Caco-2 (cell line): ENCODE data around the gene SPATA1. TPM values are rescaled to one million over a fixed set of nuclear protein-coding genes. Genes with fewer than 3 reads are reported as not detected.
"Not testable (repeated sequence)": the region's sequence is repeated elsewhere in the genome, so short reads cannot be mapped to it uniquely, and the experiment has no call there.

Experiments
- BruUV-seq: library from RNA; stranded (reverse); fragments of 400-500 nt; replicated peaks from 2 replicates; lab custom pipeline; 2021; lab: Mats Ljungman, UMichigan
- CTCF ChIA-PET: fragments of 300-600 bp; sonication (Branson Sonifier 250); formaldehyde crosslinking; loops from one replicate; lab custom pipeline; 2022; ENCODE audit warnings: antibody characterized with exemption; lab: Charles Lee
- POLR2A ChIA-PET: fragments of 300-600 bp; sonication (Branson Sonifier 250); formaldehyde crosslinking; loops from one replicate; lab custom pipeline; 2022; ENCODE audit warnings: antibody characterized with exemption; lab: Charles Lee
- DNase-seq, 2 experiments: peaks; one replicate each; pipeline versions ENCODE4 v3.0.0 to v3.0.0-alpha.2; 2020 to 2022
- H3K27me3 ChIP-seq: replicated peaks from 2 replicates; pipeline ENCODE4 v1.6.0; 2011; ENCODE audit warnings: low read length; ENCODE audit not compliant: control insufficient read depth, insufficient read depth
- H3K36me3 ChIP-seq: 2 replicates; pipeline ENCODE4 v1.5.1; 2011; ENCODE audit warnings: low read length; ENCODE audit not compliant: control insufficient read depth, insufficient read depth
- H3K4me1 ChIP-seq: fragments of 250-450 bp; sonication (Bioruptor Pico); 2 replicates; pipeline ENCODE4 v1.5.1; 2020; ENCODE audit warnings: mild to moderate bottlenecking
- H3K4me3 ChIP-seq: 2 replicates; pipeline ENCODE4 v1.5.1; 2011; ENCODE audit warnings: low read depth, mild to moderate bottlenecking, control low read depth, low read length
- H3K9me3 ChIP-seq: fragments of 250-450 bp; sonication (Bioruptor Pico); 2 replicates; pipeline ENCODE4 v1.5.1; 2020; ENCODE audit warnings: mild to moderate bottlenecking, moderate library complexity
- H3K27ac Mint-ChIP-seq: one replicate; pipeline ENCODE4 v1.8.0; 2022; ENCODE audit warnings: mixed read lengths; ENCODE audit not compliant: unreplicated experiment
- H3K27me3 Mint-ChIP-seq: one replicate; pipeline ENCODE4 v1.8.0; 2022; ENCODE audit warnings: mixed read lengths; ENCODE audit not compliant: insufficient read depth, unreplicated experiment
- H3K36me3 Mint-ChIP-seq: one replicate; pipeline ENCODE4 v1.8.0; 2022; ENCODE audit warnings: mild to moderate bottlenecking, mixed read lengths; ENCODE audit not compliant: insufficient read depth, unreplicated experiment
- H3K4me1 Mint-ChIP-seq: one replicate; pipeline ENCODE4 v1.8.0; 2022; ENCODE audit warnings: low read depth, mixed read lengths; ENCODE audit not compliant: unreplicated experiment
- H3K4me3 Mint-ChIP-seq: one replicate; pipeline ENCODE4 v1.8.0; 2022; ENCODE audit warnings: mild to moderate bottlenecking, moderate library complexity, mixed read lengths; ENCODE audit not compliant: unreplicated experiment
- H3K9me3 Mint-ChIP-seq: one replicate; pipeline ENCODE4 v1.8.0; 2022; ENCODE audit warnings: mixed read lengths; ENCODE audit not compliant: unreplicated experiment
- CTCF ChIP-seq, 2 experiments: fragments of 200-600 bp in 1 of 2; IDR thresholded peaks; 1 replicate in 1 of 2; 2 replicates in 1 of 2; pipeline versions ENCODE4 v1.5.1 to v1.8.0; 2011 to 2022; ENCODE audit warnings: antibody characterized with exemption in 1 of 2, control low read depth in 1 of 2, inconsistent platforms in 1 of 2, low read depth in 1 of 2, low read length in 1 of 2, mild to moderate bottlenecking in 1 of 2, moderate library complexity in 1 of 2; ENCODE audit not compliant: insufficient read depth in 1 of 2, severe bottlenecking in 1 of 2, unreplicated experiment in 1 of 2
- intact Hi-C: fragments of 100-400 bp; cut with micrococcal nuclease; formaldehyde crosslinking; loops from one replicate; pipeline ENCODE4 v1.10.0; 2022; ENCODE audit not compliant: unreplicated experiment
- total RNA-seq: library from RNA; stranded (reverse); gene quantifications from 2 replicates; pipeline ENCODE4 v1.2.3, GENCODE V29; 2022

Gene SPATA1
- total RNA-seq, 1 experiment from 2014 or later = 0.57 TPM

- Histone ChIP-seq H3K4me3 (no peak overlapping the region), H3K9me3 (no peaks in the 10 kb centered on the region), H3K4me1 (no peaks in the 10 kb centered on the region), H3K27me3 (no peaks in the 10 kb centered on the region), H3K36me3 (no peaks in the 10 kb centered on the region)
- intact Hi-C loops = no loop called here
- H3K27me3 Mint-ChIP-seq = peaks cover 5% of the 10 kb centered on the region
- CTCF ChIA-PET = interaction anchor here (1.0 kb wide), 1 partner anchor 13 kb away, joined by 4 read pairs; the partner anchor contains the start of gene CTBS
- peaks cover 9% of the 10 kb centered on the region for H3K9me3 Mint-ChIP-seq
- POLR2A ChIA-PET = no interaction called here
- H3K4me3 Mint-ChIP-seq = no peak overlapping the region
- no peak overlapping the region for H3K27ac Mint-ChIP-seq
- no peaks in the 10 kb centered on the region for H3K36me3 Mint-ChIP-seq
- H3K4me1 Mint-ChIP-seq = no peaks in the 10 kb centered on the region
- no peak for DNase-seq
- BruUV-seq = no TSS peak
- TF ChIP-seq CTCF (IDR thresholded peaks at IDR 0.05; ENCODE audit: insufficient read depth in 1 of 2, low read depth in 1 of 2, low read length in 1 of 2, severe bottlenecking in 1 of 2, unreplicated experiment in 1 of 2) = no peak
Measured at GRCh38 chr1:84587099-84587498, 80.9 kb downstream of the SPATA1 start.

GRCh38 chr1:84594959-84595358, 88.8 kb downstream of the SPATA1 start:
- CTCF ChIA-PET, H3K27ac Mint-ChIP-seq, POLR2A ChIA-PET, intact Hi-C loops, H3K9me3 Mint-ChIP-seq, H3K4me1 Mint-ChIP-seq, H3K4me3 Mint-ChIP-seq, DNase-seq, H3K27me3 Mint-ChIP-seq, H3K27me3 ChIP-seq, BruUV-seq, H3K36me3 Mint-ChIP-seq, H3K9me3 ChIP-seq, H3K4me1 ChIP-seq, H3K4me3 ChIP-seq, H3K36me3 ChIP-seq: not testable (repeated sequence)

- no TSS peak for BruUV-seq
- no peaks in the 10 kb centered on the region for H3K4me1 Mint-ChIP-seq
- no peak overlapping the region for H3K4me3 ChIP-seq
- DNase-seq = no peak
- no peaks in the 10 kb centered on the region for H3K27me3 ChIP-seq
- TF ChIP-seq CTCF (IDR thresholded peaks at IDR 0.05; ENCODE audit: insufficient read depth in 1 of 2, low read depth in 1 of 2, low read length in 1 of 2, severe bottlenecking in 1 of 2, unreplicated experiment in 1 of 2) = no peak
- H3K4me1 ChIP-seq = no peaks in the 10 kb centered on the region
- no peaks in the 10 kb centered on the region for H3K36me3 ChIP-seq
- ChIA-PET POLR2A (no interaction called here), CTCF (no interaction called here)
- H3K9me3 Mint-ChIP-seq = peaks cover 4% of the 10 kb centered on the region
- no peaks in the 10 kb centered on the region for H3K9me3 ChIP-seq
- H3K27ac Mint-ChIP-seq = no peak overlapping the region
- no peak overlapping the region for H3K4me3 Mint-ChIP-seq
- intact Hi-C loops = no loop called here
- no peaks in the 10 kb centered on the region for H3K36me3 Mint-ChIP-seq
- no peaks in the 10 kb centered on the region for H3K27me3 Mint-ChIP-seq
Measured at GRCh38 chr1:84597011-84597410, 90.8 kb downstream of the SPATA1 start.

- no peaks in the 10 kb centered on the region for H3K36me3 Mint-ChIP-seq
- Histone ChIP-seq H3K36me3 (no peaks in the 10 kb centered on the region), H3K4me1 (no peaks in the 10 kb centered on the region), H3K4me3 (no peak overlapping the region), H3K27me3 (no peaks in the 10 kb centered on the region), H3K9me3 (no peaks in the 10 kb centered on the region)
- no peak for DNase-seq
- H3K27me3 Mint-ChIP-seq = no peaks in the 10 kb centered on the region
- intact Hi-C loops = no loop called here
- no peak for TF ChIP-seq CTCF (IDR thresholded peaks at IDR 0.05; ENCODE audit: insufficient read depth in 1 of 2, low read depth in 1 of 2, low read length in 1 of 2, severe bottlenecking in 1 of 2, unreplicated experiment in 1 of 2)
- no peaks in the 10 kb centered on the region for H3K4me1 Mint-ChIP-seq
- ChIA-PET POLR2A (no interaction called here), CTCF (no interaction called here)
- H3K27ac Mint-ChIP-seq = no peak overlapping the region
- no TSS peak for BruUV-seq
- H3K4me3 Mint-ChIP-seq = no peak overlapping the region
- peaks cover 11% of the 10 kb centered on the region for H3K9me3 Mint-ChIP-seq
Measured at GRCh38 chr1:84598418-84598817, 92.2 kb downstream of the SPATA1 start.
